OCI-LY1 (cell line): ENCODE measurements around the gene PDHX.

Experiments used
- H2AFZ ChIP-seq: fragments of 200-600 bp; sonication (generic), shearing (Covaris generic); 2 replicates; pipeline ENCODE4 v1.6.0; 2014; ENCODE audit warnings: antibody characterized with exemption, mild to moderate bottlenecking, low read length
- H3F3A ChIP-seq: fragments of 200-600 bp; sonication (generic), shearing (Covaris generic); 2 replicates; pipeline ENCODE4 v1.6.0; 2014; ENCODE audit warnings: mild to moderate bottlenecking, antibody characterized with exemption, low read length, moderate library complexity; ENCODE audit not compliant: insufficient read depth
- H3K27ac ChIP-seq: fragments of 200-600 bp; sonication (generic); 2 replicates; pipeline ENCODE4 v1.5.1; 2014; ENCODE audit warnings: low read length, mixed run types, mild to moderate bottlenecking, low read depth; ENCODE audit not compliant: poor library complexity, severe bottlenecking
- H3K27me3 ChIP-seq: fragments of 200-600 bp; sonication (generic); 2 replicates; pipeline ENCODE4 v1.6.0; 2014; ENCODE audit warnings: antibody characterized with exemption, mild to moderate bottlenecking, low read length, moderate library complexity; ENCODE audit not compliant: insufficient read depth
- H3K36me3 ChIP-seq: fragments of 200-600 bp; sonication (generic); 2 replicates; pipeline ENCODE4 v1.6.1; 2014; ENCODE audit warnings: mild to moderate bottlenecking, antibody characterized with exemption, low read length, moderate library complexity, mixed read lengths; ENCODE audit not compliant: insufficient read depth
- H3K4me1 ChIP-seq: fragments of 200-600 bp; sonication (generic); 2 replicates; pipeline ENCODE4 v1.5.1; 2014; ENCODE audit warnings: mild to moderate bottlenecking, low read length, moderate library complexity; ENCODE audit not compliant: insufficient read depth, severe bottlenecking
- H3K4me2 ChIP-seq: fragments of 200-600 bp; sonication (generic), shearing (Covaris generic); 2 replicates; pipeline ENCODE4 v1.6.1; 2014; ENCODE audit warnings: low read length
- H3K4me3 ChIP-seq: fragments of 200-600 bp; sonication (generic); 2 replicates; pipeline ENCODE4 v1.5.1; 2014; ENCODE audit warnings: low read length, low read depth, mild to moderate bottlenecking, mixed read lengths; ENCODE audit not compliant: poor library complexity, severe bottlenecking
- H3K79me2 ChIP-seq: fragments of 200-600 bp; shearing (Covaris generic); 2 replicates; pipeline ENCODE4 v1.6.1; 2016; ENCODE audit warnings: mixed run types, low read length, mixed read lengths; ENCODE audit not compliant: insufficient read depth
- H3K9ac ChIP-seq: fragments of 200-600 bp; sonication (generic), shearing (Covaris generic); 2 replicates; pipeline ENCODE4 v1.6.1; 2014; ENCODE audit warnings: mild to moderate bottlenecking, low read length, mixed read lengths
- H3K9me2 ChIP-seq: fragments of 200-600 bp; sonication (generic), shearing (Covaris generic); 2 replicates; pipeline ENCODE4 v1.6.1; 2014; ENCODE audit warnings: low read depth, mild to moderate bottlenecking, low read length, mixed read lengths
- H3K9me3 ChIP-seq: fragments of 200-600 bp; shearing (Covaris generic); 2 replicates; pipeline ENCODE4 v1.6.1; 2014; ENCODE audit warnings: low read length, mixed read lengths
- H4K20me1 ChIP-seq: fragments of 200-600 bp; sonication (generic), shearing (Covaris generic); 2 replicates; pipeline ENCODE4 v1.6.0; 2016; ENCODE audit warnings: mild to moderate bottlenecking, low read length; ENCODE audit not compliant: insufficient read depth
- CTCF ChIP-seq: fragments of 200-600 bp; sonication (generic), shearing (Covaris generic); IDR thresholded peaks from 2 replicates; pipeline ENCODE4 v1.5.1; 2017; ENCODE audit warnings: mild to moderate bottlenecking, antibody characterized with exemption, low read length, moderate library complexity, mixed read lengths
- EZH2 ChIP-seq: fragments of 200-600 bp; sonication (generic), shearing (Covaris generic); IDR thresholded peaks from 2 replicates; pipeline ENCODE4 v1.8.0; 2017; ENCODE audit warnings: borderline replicate concordance, mixed run types, mild to moderate bottlenecking, antibody characterized with exemption, low read length, moderate library complexity, mixed read lengths

The PDHX gene

GRCh38 chr11:35003186-35003585, 86.8 kb downstream of the PDHX start:
- no peak overlapping the region for H3K27ac ChIP-seq

GRCh38 chr11:35003658-35004057, 87.2 kb downstream of the PDHX start:
- H2AFZ ChIP-seq = no peak overlapping the region
- H3K27me3 ChIP-seq = no peaks in the 10 kb centered on the region

More at GRCh38 chr11:35003186-35003585, 86.8 kb downstream of the PDHX start:
- no peaks in the 10 kb centered on the region for H3K79me2 ChIP-seq
- H3K4me2 ChIP-seq = no peak overlapping the region
- no peaks in the 10 kb centered on the region for H3K9me2 ChIP-seq
- no peaks in the 10 kb centered on the region for H3F3A ChIP-seq
- no peaks in the 10 kb centered on the region for H4K20me1 ChIP-seq
- no peaks in the 10 kb centered on the region for H3K27me3 ChIP-seq
- no peak overlapping the region for H2AFZ ChIP-seq
- no peak overlapping the region for H3K4me3 ChIP-seq
- H3K36me3 ChIP-seq = no peaks in the 10 kb centered on the region
- H3K4me1 ChIP-seq = no peaks in the 10 kb centered on the region
- no peaks in the 10 kb centered on the region for H3K9me3 ChIP-seq
- no peak overlapping the region for H3K9ac ChIP-seq
- TF ChIP-seq CTCF (no peak), EZH2 (no peak)

GRCh38 chr11:35005141-35005780, 88.8 kb downstream of the PDHX start:
- Histone ChIP-seq H3K36me3 (no peaks in the 10 kb centered on the region), H3K4me3 (no peak overlapping the region), H3F3A (no peaks in the 10 kb centered on the region), H3K27ac (no peak overlapping the region), H4K20me1 (no peaks in the 10 kb centered on the region), H3K4me1 (no peaks in the 10 kb centered on the region), H3K9ac (no peak overlapping the region), H3K27me3 (no peaks in the 10 kb centered on the region), H3K9me3 (no peaks in the 10 kb centered on the region), H2AFZ (no peak overlapping the region), H3K79me2 (no peaks in the 10 kb centered on the region), H3K9me2 (no peaks in the 10 kb centered on the region), H3K4me2 (no peak overlapping the region)
- TF ChIP-seq CTCF (no peak), EZH2 (no peak)

More at GRCh38 chr11:35003658-35004057, 87.2 kb downstream of the PDHX start:
- H3K9ac ChIP-seq = no peak overlapping the region
- H3K4me1 ChIP-seq = no peaks in the 10 kb centered on the region
- H4K20me1 ChIP-seq = no peaks in the 10 kb centered on the region
- no peaks in the 10 kb centered on the region for H3K79me2 ChIP-seq
- no peak overlapping the region for H3K4me3 ChIP-seq
- H3K4me2 ChIP-seq = no peak overlapping the region
- no peaks in the 10 kb centered on the region for H3F3A ChIP-seq
- H3K36me3 ChIP-seq = no peaks in the 10 kb centered on the region
- H3K27ac ChIP-seq = no peak overlapping the region
- no peaks in the 10 kb centered on the region for H3K9me3 ChIP-seq
- TF ChIP-seq CTCF (no peak), EZH2 (no peak)
- H3K9me2 ChIP-seq = no peaks in the 10 kb centered on the region
